Stimulated activated CD4-positive, alpha-beta T cell treated with anti-CD3 and anti-CD28 coated beads, Interleukin-2, amount 100 ng/mL, for 4 hours (primary cell): Measurements from ENCODE around the gene PEMT.

Experiments
- DNase-seq: peaks from one replicate; pipeline ENCODE4 v3.0.0-alpha.2; 2020; ENCODE audit warnings: low read depth

The PEMT gene

GRCh38 chr17:17605083-17605728 is 13.7 kb upstream of the PEMT start:
- DNase-seq: no peak

- DNase-seq: no peak
Measured at GRCh38 chr17:17603895-17604225, 12.4 kb upstream of the PEMT start.

- DNase-seq: no peak
Measured at GRCh38 chr17:17603178-17603894, 11.8 kb upstream of the PEMT start.

- no peak for DNase-seq
Measured at GRCh38 chr17:17599965-17600364, 8.5 kb upstream of the PEMT start.

- DNase-seq: no peak
Measured at GRCh38 chr17:17598003-17598402, 6.5 kb upstream of the PEMT start.

- DNase-seq: no peak
Measured at GRCh38 chr17:17595755-17596154, 4.2 kb upstream of the PEMT start.

GRCh38 chr17:17593222-17593620 is 1.7 kb upstream of the PEMT start:
- DNase-seq: no peak

- no peak for DNase-seq
Measured at GRCh38 chr17:17590883-17591354, 589 bp downstream of the PEMT start.

- DNase-seq: no peak
Measured at GRCh38 chr17:17590141-17590751, 1.3 kb downstream of the PEMT start.

GRCh38 chr17:17587614-17588337 is 3.7 kb downstream of the PEMT start:
- no peak for DNase-seq

- DNase-seq: no peak
Measured at GRCh38 chr17:17582372-17582771, 9.1 kb downstream of the PEMT start.

GRCh38 chr17:17581509-17581908 is 10.0 kb downstream of the PEMT start:
- DNase-seq: no peak

GRCh38 chr17:17580662-17581470 is 10.6 kb downstream of the PEMT start:
- DNase-seq: no peak

- DNase-seq: no peak
Measured at GRCh38 chr17:17579691-17580090, 11.8 kb downstream of the PEMT start.

- no peak for DNase-seq
Measured at GRCh38 chr17:17577373-17577772, 14.1 kb downstream of the PEMT start.

- DNase-seq: no peak
Measured at GRCh38 chr17:17576772-17577234, 14.7 kb downstream of the PEMT start.

GRCh38 chr17:17575360-17576251 is 15.9 kb downstream of the PEMT start:
- no peak for DNase-seq

- DNase-seq: no peak
Measured at GRCh38 chr17:17573912-17574311, 17.6 kb downstream of the PEMT start.

- DNase-seq: no peak
Measured at GRCh38 chr17:17572010-17572785, 19.3 kb downstream of the PEMT start.
